GM12801 (cell line): ENCODE results near the gene LAMTOR5.

Experiments used
- TF ChIP-seq, protein P1 (sequence below): IDR thresholded peaks from one replicate; pipeline ENCODE4 v1.5.1; 2011; ENCODE audit warnings: control low read depth; ENCODE audit not compliant: insufficient read length; ENCODE audit errors: extremely low read depth

Gene LAMTOR5

DNA sequence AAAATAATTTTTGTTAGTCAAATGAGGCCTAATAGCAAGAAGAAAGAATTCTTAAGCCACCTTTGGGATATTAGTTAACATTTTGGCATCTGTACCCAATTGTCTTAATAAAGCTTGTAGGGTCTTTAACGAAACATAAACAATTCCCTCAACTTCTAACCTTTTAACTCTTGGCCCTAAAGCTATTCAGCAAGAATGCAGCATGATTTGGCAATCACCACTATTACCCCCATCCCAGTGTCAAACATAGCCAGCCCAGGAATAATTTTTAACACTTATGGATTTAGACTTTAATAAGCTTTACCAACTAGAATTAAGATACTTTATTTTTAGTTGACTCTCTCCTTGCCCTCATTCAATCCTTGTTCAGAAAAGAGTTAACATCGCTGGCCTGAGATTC is 14.2 kb downstream of the LAMTOR5 start:
- TF ChIP-seq, protein P1, sequence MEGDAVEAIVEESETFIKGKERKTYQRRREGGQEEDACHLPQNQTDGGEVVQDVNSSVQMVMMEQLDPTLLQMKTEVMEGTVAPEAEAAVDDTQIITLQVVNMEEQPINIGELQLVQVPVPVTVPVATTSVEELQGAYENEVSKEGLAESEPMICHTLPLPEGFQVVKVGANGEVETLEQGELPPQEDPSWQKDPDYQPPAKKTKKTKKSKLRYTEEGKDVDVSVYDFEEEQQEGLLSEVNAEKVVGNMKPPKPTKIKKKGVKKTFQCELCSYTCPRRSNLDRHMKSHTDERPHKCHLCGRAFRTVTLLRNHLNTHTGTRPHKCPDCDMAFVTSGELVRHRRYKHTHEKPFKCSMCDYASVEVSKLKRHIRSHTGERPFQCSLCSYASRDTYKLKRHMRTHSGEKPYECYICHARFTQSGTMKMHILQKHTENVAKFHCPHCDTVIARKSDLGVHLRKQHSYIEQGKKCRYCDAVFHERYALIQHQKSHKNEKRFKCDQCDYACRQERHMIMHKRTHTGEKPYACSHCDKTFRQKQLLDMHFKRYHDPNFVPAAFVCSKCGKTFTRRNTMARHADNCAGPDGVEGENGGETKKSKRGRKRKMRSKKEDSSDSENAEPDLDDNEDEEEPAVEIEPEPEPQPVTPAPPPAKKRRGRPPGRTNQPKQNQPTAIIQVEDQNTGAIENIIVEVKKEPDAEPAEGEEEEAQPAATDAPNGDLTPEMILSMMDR, result no peak

DNA sequence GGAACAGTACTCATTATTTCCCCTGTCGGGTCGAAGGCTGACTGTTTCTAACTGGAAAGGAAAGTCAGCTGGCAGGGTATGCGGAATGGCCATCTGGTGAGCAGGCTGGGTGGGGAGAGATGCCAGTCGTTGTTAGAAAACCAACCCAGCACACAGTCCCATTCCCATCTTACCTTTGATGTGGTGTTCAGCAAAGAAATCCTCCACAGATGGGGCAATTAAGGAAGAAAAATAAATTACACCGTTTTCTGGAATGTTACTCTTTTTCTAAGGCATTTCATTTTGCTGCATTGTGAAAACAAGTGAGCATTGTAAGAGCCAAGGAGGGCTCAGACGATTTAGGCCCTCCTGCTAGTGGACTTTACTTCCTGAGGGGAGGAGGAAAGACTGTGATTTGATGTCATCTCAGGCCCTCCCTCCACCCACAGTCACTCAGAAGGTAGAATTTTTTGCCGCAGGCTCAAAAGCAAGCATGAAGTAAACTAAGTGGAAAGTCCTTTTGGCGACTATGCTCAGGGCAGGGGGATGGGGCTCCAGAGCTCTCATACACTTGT is 16.7 kb downstream of the LAMTOR5 start, which contains the start of gene SLC16A4:
TSS of gene SLC16A4 (minus strand) at position 335 of the 554 bp plus-strand sequence. CDS start 1,703 bp downstream, outside the sequence.
- TF ChIP-seq, protein P1, result no peak

DNA sequence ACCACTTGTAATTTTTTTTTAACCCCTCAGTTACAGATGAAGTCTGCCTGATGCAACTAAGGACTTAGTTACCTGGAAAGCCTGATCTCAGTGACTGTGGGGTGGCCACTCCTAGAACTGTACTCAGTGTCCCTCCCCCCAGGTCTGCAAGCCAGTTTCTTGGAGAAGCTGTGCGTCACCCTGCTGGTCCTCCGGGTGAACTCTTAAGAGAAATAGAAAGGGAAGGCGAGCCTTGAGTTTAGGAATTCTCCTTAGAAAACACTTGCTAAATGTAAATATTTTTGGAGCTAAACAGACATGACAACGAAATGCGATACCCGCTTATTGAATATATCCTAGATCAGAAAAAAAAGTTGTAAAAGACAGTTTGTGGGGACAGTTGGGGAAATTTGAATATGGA is 17.4 kb downstream of the LAMTOR5 start:
- TF ChIP-seq, protein P1, result no peak

DNA sequence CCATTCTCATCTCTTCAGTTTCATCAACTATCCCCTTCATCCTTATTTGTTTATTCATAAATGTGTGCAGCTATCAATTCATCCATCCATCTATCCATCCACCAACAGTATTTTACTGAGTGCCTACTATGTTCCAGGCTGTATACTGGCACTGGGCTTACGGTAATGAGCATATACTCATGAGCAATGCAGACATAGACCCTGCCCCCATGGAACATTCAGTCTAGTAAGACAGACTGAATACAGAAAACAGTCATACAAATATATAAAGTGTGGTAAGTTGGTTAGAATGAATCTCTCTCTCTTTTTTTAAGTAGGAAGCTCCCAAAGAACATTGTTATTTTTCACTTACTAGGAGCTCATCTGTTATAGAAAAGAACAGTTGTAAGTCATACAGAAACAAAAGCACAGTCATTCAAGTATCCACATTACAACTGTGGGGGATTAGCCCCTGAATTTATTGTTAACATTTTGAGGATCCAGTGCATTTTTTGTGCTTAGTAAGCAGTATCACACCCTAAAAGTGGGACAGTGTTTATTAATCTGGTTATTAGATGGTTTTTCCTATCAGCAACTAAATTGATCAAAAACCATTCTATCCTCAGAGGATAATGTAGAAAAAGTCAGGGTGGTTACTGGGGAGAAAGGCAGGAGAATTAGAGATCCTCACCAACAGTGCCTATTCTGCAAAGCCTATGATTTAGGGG is 20.3 kb downstream of the LAMTOR5 start:
- TF ChIP-seq, protein P1, result no peak

DNA sequence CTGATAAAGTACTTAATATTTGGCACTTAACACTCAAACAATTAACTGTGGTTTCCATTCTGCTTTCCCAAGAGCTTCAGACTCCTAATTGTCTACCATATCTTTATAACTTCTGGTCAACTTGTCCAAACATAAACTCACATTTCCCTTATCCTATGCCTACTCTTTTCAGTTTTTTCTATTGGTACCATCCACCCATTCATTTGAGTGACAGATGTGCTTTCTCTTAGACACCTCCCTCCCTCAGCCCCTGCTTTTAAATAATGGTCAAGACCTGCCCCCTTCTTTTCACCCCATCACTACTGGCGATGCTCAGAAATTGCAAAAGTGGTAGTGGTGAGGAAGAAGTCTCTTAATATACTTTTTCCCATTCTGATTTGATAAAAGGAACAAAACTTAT is 22.1 kb downstream of the LAMTOR5 start:
- TF ChIP-seq, protein P1, result no peak

DNA sequence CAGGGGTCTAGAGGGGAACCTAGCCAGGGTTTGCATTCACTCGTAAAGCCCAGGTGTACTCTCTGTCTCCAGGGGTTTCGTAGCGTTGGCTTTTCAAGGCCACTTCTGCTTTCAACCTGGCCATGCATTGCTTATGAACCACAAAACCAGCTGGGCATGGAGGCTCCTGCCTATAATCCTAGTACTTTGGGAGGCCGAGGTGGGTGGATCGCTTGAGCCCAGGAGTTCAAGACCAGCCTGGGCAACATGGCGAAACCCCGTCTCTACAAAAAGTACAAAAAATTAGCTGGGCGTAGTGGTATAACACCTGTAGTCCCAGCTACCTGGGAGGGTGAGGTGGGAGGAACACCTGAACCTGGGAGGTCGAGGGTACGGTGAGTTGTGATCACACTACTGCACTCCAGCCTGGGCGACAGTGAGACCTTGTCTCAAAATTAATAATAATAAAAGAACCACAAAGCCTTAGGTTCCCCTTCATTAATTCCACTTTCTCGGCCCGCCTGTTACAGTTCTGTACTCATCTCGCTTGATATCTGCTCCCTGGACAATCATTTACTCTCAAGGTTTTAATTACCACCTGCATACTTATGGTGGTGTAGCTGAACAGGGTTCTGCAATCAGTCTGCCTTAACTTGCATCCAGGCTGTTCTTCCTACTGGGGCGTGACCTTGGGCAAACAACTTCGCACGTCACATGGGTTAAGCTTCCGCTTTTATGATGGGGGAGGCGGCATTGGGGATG is 22.7 kb downstream of the LAMTOR5 start:
- TF ChIP-seq, protein P1, result no peak

DNA sequence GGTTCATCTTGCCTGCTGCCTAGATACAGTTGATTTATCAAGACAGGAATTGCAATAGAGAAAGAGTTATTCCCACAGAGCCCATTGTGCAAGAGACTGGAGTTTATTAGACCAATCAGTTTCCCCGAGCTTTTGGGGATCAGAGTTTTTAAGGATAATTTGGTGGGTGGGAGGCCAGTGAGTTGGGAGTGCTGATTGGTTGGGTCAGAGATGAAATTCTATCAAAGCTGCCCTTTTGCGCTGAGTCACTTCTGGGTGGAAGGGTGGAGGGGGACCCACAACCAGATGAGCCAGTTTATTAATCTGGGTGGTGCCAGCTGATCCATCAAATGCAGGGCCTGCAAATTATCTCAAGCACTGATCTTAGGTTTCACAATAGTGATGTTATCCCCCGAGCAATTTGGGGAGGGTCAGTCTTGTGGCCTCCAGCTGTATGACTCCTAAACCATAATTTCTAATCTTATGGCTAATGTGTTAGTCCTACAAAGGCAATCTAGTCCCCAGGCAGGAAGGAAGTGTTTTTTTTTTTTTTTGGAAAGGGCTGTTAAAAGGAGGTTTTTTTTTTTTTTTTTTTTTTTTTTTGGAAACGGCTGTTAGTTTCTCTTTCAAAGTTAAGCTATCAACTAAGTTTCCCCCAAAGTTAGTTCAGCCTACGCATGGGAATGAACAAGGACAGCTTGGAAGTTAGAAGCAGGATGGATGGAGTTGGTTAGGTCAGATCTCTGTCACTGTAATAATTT is 24.1 kb downstream of the LAMTOR5 start:
- TF ChIP-seq, protein P1, result no peak
